Suprapubic skin (tissue), 4 donors: ENCODE measurements around the gene C1orf87. TPM values are rescaled to one million over a fixed set of nuclear protein-coding genes. Genes with fewer than 3 reads are reported as not detected.

ENCODE experiments used
- DNase-seq, 2 donors: peaks; one replicate each; pipeline ENCODE4 v3.0.0-alpha.2; 2019; ENCODE audit warnings: low spot score in 2 of 2
- H3K27ac ChIP-seq: fragments of 200-600 bp; sonication (generic); one replicate; pipeline ENCODE4 v1.5.1; 2019
- H3K27me3 ChIP-seq: fragments of 200-600 bp; sonication (generic); one replicate; pipeline ENCODE4 v1.5.1; 2019
- H3K36me3 ChIP-seq: fragments of 200-600 bp; sonication (generic); one replicate; pipeline ENCODE4 v1.5.1; 2019
- H3K4me1 ChIP-seq: fragments of 200-600 bp; sonication (generic); one replicate; pipeline ENCODE4 v1.5.1; 2019
- H3K4me3 ChIP-seq: fragments of 200-600 bp; sonication (generic); one replicate; pipeline ENCODE4 v1.5.1; 2019; ENCODE audit warnings: mild to moderate bottlenecking
- H3K9me3 ChIP-seq: fragments of 200-600 bp; sonication (generic); one replicate; pipeline ENCODE4 v1.5.1; 2019
- CTCF ChIP-seq, 2 donors: fragments of 200-600 bp in 1 of 2; fragments of 450-650 bp in 1 of 2; sonication (generic) in 1 of 2; IDR thresholded peaks; one replicate each; pipeline ENCODE4 v1.5.1; 2016 to 2019; ENCODE audit warnings: antibody characterized with exemption in 2 of 2, mild to moderate bottlenecking in 1 of 2, moderate library complexity in 1 of 2
- EP300 ChIP-seq: sonication (generic); formaldehyde crosslinking; IDR thresholded peaks from one replicate; pipeline ENCODE4 v1.6.1; 2017; ENCODE audit warnings: antibody characterized with exemption
- POLR2A ChIP-seq, 2 donors: fragments of 450-650 bp; IDR thresholded peaks; one replicate each; pipeline ENCODE4 v1.6.1; 2017; ENCODE audit warnings: antibody characterized with exemption in 2 of 2, mild to moderate bottlenecking in 2 of 2, moderate library complexity in 2 of 2
- POLR2AphosphoS5 ChIP-seq, 3 donors: sonication (generic); formaldehyde crosslinking; IDR thresholded peaks; one replicate each; pipeline ENCODE4 v1.6.1; 2017; ENCODE audit warnings: antibody characterized with exemption in 3 of 3
- WGBS: methylation state at CpG from one replicate; pipeline ENCODE4 v1.1.5; 2018; 5-methylcytosine and 5-hydroxymethylcytosine counted together
- total RNA-seq, 4 donors: library from RNA; depleted of rRNA; stranded (reverse); fragments of >200 nt; gene quantifications; one replicate each; pipeline ENCODE4 v1.1.0, GENCODE V29; 2016

The C1orf87 gene
- total RNA-seq, 4 donors from 2014 or later: not detected

DNA sequence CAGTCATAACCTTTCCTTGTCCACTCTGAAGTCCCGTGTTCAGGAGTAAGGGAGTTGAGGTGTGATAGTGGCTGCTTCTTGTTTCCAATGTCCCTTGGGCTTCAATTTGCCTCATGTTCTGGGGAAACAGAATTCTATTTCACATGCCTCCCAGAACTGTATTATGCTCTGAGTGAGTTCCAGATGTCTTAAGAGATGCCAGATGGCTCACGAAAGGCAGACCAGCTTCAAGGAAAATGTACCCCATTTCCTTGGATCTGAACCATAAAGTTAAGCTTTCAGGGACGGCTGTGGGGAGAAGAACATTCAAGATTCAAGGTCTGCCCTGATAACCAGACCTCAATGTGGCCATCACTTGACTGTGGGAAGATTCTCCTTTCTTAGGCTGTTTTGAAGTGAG, 42.4 kb downstream of the C1orf87 start:
- peaks cover 12% of the 10 kb centered on the region for H3K4me1 ChIP-seq
- DNase-seq: no peak
- no peaks in the 10 kb centered on the region for H3K9me3 ChIP-seq
- no peaks in the 10 kb centered on the region for H3K27me3 ChIP-seq
- no peak for TF ChIP-seq CTCF (IDR thresholded peaks at IDR 0.05)
- TF ChIP-seq POLR2AphosphoS5 (IDR thresholded peaks at IDR 0.05): peak in 2 of 3 donors; percentile 20 to 43
- no peaks in the 10 kb centered on the region for H3K36me3 ChIP-seq
- H3K27ac ChIP-seq: no peak overlapping the region
- 65% methylated on average over 3 of the region's 3 CpGs for WGBS
- H3K4me3 ChIP-seq: no peak overlapping the region

- no peaks in the 10 kb centered on the region for H3K9me3 ChIP-seq
- TF ChIP-seq POLR2AphosphoS5 (IDR thresholded peaks at IDR 0.05): no peak
- TF ChIP-seq EP300: no peak
- TF ChIP-seq CTCF (IDR thresholded peaks at IDR 0.05): no peak
- no peak for TF ChIP-seq POLR2A (IDR thresholded peaks at IDR 0.05)
- H3K4me3 ChIP-seq: no peak overlapping the region
- H3K4me1 ChIP-seq: no peaks in the 10 kb centered on the region
- no peaks in the 10 kb centered on the region for H3K27me3 ChIP-seq
- no peaks in the 10 kb centered on the region for H3K36me3 ChIP-seq
- no peak overlapping the region for H3K27ac ChIP-seq
- no peak for DNase-seq
These were observed 48.0 kb downstream of the C1orf87 start for GRCh38 chr1:60025552-60025951.

DNA sequence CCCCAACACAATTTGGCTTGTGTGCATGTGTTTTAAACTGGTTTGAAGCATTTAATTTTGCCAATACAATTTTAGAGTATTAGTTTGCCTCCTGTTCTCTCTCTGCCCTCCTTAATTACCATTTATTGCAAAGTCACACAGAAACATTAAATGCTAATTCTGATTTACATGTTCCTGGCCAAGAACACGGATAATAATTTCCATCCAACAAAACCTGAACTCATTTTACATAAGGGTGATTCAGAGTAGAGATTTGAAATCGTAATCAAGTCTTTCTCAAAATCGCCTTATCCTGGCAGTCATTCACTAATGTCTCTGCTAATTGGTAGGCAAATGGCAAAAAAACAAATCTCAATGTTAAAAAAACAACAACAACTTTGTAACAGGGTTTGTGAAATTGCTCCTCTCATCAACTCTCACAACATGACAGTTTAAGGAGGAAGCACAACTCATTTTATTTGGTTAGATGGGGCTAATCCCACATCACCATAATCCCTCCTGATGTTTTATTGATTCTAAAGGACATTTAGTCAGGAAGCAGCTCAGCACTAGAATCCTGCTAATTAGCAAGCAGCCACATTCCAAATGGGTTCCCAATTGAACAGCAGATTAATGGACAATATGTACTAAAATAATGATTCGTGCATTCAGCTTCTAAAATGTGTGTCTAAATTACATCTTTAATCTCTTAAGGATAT, 55.9 kb downstream of the C1orf87 start:
- WGBS: 53% methylated on average over 4 of the region's 4 CpGs
- Histone ChIP-seq H3K9me3 (no peaks in the 10 kb centered on the region), H3K36me3 (no peaks in the 10 kb centered on the region), H3K4me3 (no peak overlapping the region), H3K27ac (no peak overlapping the region), H3K4me1 (no peaks in the 10 kb centered on the region), H3K27me3 (no peaks in the 10 kb centered on the region)
- DNase-seq: no peak
- TF ChIP-seq POLR2A (IDR thresholded peaks at IDR 0.05) (no peak), EP300 (no peak), POLR2AphosphoS5 (IDR thresholded peaks at IDR 0.05) (no peak), CTCF (IDR thresholded peaks at IDR 0.05) (no peak)

DNA sequence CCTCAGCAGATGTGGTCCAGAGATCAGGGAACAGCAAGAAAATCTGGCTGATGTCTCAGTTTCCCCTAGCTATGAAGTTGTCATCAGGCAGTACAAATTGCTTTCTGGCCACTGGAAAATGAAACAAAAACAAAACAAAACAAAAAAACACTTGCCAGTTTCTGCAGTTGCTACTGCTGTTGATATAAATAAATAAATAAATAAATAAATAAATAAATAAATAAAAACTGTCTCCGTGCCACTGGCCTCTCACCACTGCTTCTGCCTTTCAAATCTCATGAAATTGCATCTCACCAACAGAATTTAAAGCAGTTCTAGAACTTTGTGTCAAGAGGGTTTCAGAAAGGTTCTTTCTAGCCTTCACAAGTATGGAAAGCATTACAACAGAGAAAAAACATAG, 62.9 kb downstream of the C1orf87 start:
- no peak for DNase-seq

GRCh38 chr1:60008500-60008899, 65.1 kb downstream of the C1orf87 start:
- Histone ChIP-seq H3K36me3 (no peaks in the 10 kb centered on the region), H3K4me3 (no peak overlapping the region), H3K27me3 (no peaks in the 10 kb centered on the region), H3K9me3 (no peaks in the 10 kb centered on the region), H3K27ac (no peak overlapping the region), H3K4me1 (peaks cover 6% of the 10 kb centered on the region)
- TF ChIP-seq POLR2AphosphoS5 (IDR thresholded peaks at IDR 0.05): no peak
- TF ChIP-seq POLR2A (IDR thresholded peaks at IDR 0.05): no peak
- no peak for TF ChIP-seq EP300
- TF ChIP-seq CTCF (IDR thresholded peaks at IDR 0.05): no peak
- DNase-seq: no peak
- 82% methylated on average over 4 of the region's 4 CpGs for WGBS

More for the DNA sequence above, 62.9 kb downstream of the C1orf87 start:
- no peak for TF ChIP-seq CTCF (IDR thresholded peaks at IDR 0.05)
- TF ChIP-seq EP300: no peak
- TF ChIP-seq POLR2AphosphoS5 (IDR thresholded peaks at IDR 0.05): no peak
- no peak for TF ChIP-seq POLR2A (IDR thresholded peaks at IDR 0.05)
- no peak overlapping the region for H3K27ac ChIP-seq
- H3K27me3 ChIP-seq: no peaks in the 10 kb centered on the region
- H3K4me3 ChIP-seq: no peak overlapping the region
- no peaks in the 10 kb centered on the region for H3K9me3 ChIP-seq
- H3K4me1 ChIP-seq: peaks cover 6% of the 10 kb centered on the region
- no peaks in the 10 kb centered on the region for H3K36me3 ChIP-seq
- 77% methylated on average over 1 of the region's 1 CpG for whole genome bisulfite sequencing
